A549 (cell line): ENCODE measurements around the gene ACBD7. TPM values are rescaled to one million over a fixed set of nuclear protein-coding genes. Genes with fewer than 3 reads are reported as not detected.

Experiments
- ATAC-seq, 2 experiments: fragments of 200-7000 bp in 1 of 2; fragments of >200 bp in 1 of 2; cut with Nextera tagmentation in 1 of 2; cut with Tn5 transposase in 1 of 2; 3 replicates each; pipeline versions ENCODE4 v1.8.0 to v1.9.1; 2018 to 2020; ENCODE audit warnings: mild to moderate bottlenecking in 1 of 2, moderate library complexity in 1 of 2
- CTCF ChIA-PET: fragments of 300-600 bp; sonication (Branson Sonifier 250); formaldehyde crosslinking; extraction: SDS; loops from one replicate; lab custom pipeline; 2021; ENCODE audit warnings: antibody characterized with exemption, inconsistent platforms; lab: Yijun Ruan, JAX
- POLR2A ChIA-PET: fragments of 350-600 bp; formaldehyde crosslinking; extraction: SDS; loops from one replicate; lab custom pipeline; 2021; ENCODE audit warnings: antibody characterized with exemption, inconsistent platforms; lab: Yijun Ruan, JAX
- DNase-seq, 2 experiments: peaks; one replicate each; pipeline versions ENCODE4 v3.0.0 to v3.0.0-alpha.2; 2011 to 2016; ENCODE audit warnings: low read depth in 1 of 2, low spot score in 1 of 2
- FAIRE-seq: peaks from 2 replicates; lab custom pipeline; 2011; peaks lifted over from hg19 to GRCh38; lab: Jason Lieb, UNC
- H3K27ac ChIP-seq, 2 experiments: fragments of >200 bp; sonication (Bioruptor Twin); formaldehyde crosslinking; 3 replicates each; pipeline ENCODE4 v1.5.1; 2016 to 2017
- H3K4me1 ChIP-seq: fragments of >200 bp; sonication (Bioruptor Twin); formaldehyde crosslinking; 3 replicates; pipeline ENCODE4 v1.6.1; 2016
- H3K4me2 ChIP-seq: fragments of >200 bp; sonication (Bioruptor Twin); formaldehyde crosslinking; 3 replicates; pipeline ENCODE4 v1.6.1; 2016
- H3K4me3 ChIP-seq: fragments of >200 bp; sonication (Bioruptor Twin); formaldehyde crosslinking; 3 replicates; pipeline ENCODE4 v1.5.1; 2016
- H3K9me3 ChIP-seq: fragments of >200 bp; sonication (Bioruptor Twin); formaldehyde crosslinking; 3 replicates; pipeline ENCODE4 v1.6.1; 2016
- BCL3 ChIP-seq: fragments of >200 bp; sonication (Bioruptor Twin); formaldehyde crosslinking; IDR thresholded peaks from 3 replicates; pipeline ENCODE4 v1.6.1; 2016
- BHLHE40 ChIP-seq: IDR thresholded peaks from 2 replicates; pipeline ENCODE4 v1.6.1; 2012; ENCODE audit warnings: low read depth, low read length, inconsistent platforms
- CBX2 ChIP-seq: fragments of 200-600 bp; sonication (generic); IDR thresholded peaks from 2 replicates; pipeline ENCODE4 v1.6.1; 2016; ENCODE audit warnings: low read depth, mild to moderate bottlenecking, borderline replicate concordance
- CHD4 ChIP-seq: fragments of 200-600 bp; sonication (generic); IDR thresholded peaks from 2 replicates; pipeline ENCODE4 v1.6.1; 2016; ENCODE audit warnings: antibody characterized with exemption, mild to moderate bottlenecking, borderline replicate concordance
- CTCF ChIP-seq: fragments of >200 bp; sonication (Bioruptor Twin); formaldehyde crosslinking; IDR thresholded peaks from 3 replicates; pipeline ENCODE4 v1.5.1; 2016
- HMGXB4 ChIP-seq: fragments of 250-450 bp; sonication (Bioruptor Pico); IDR thresholded peaks from 2 replicates; pipeline ENCODE4 v1.5.0; 2021; ENCODE audit warnings: mild to moderate bottlenecking, moderate library complexity, borderline replicate concordance
- HOXA7 ChIP-seq: fragments of 250-450 bp; sonication (Bioruptor Pico); IDR thresholded peaks from 2 replicates; pipeline ENCODE4 v1.5.0; 2020; ENCODE audit warnings: mild to moderate bottlenecking, moderate library complexity
- KDM5A ChIP-seq: fragments of 200-600 bp; sonication (generic); IDR thresholded peaks from 2 replicates; pipeline ENCODE4 v1.6.1; 2016; ENCODE audit warnings: antibody characterized with exemption, mild to moderate bottlenecking
- MAFK ChIP-seq: fragments of 450-650 bp; IDR thresholded peaks from 2 replicates; pipeline ENCODE4 v1.6.1; 2014; ENCODE audit not compliant: partially characterized antibody
- MAX ChIP-seq: IDR thresholded peaks from 2 replicates; pipeline ENCODE4 v1.6.1; 2012
- MAZ ChIP-seq: fragments of 150-350 bp; IDR thresholded peaks from 2 replicates; pipeline ENCODE4 v1.6.1; 2014; ENCODE audit warnings: antibody characterized with exemption, low read depth, low read length, borderline replicate concordance
- NPAS2 ChIP-seq: fragments of 250-450 bp; sonication (Bioruptor Pico); IDR thresholded peaks from 2 replicates; pipeline ENCODE4 v1.8.0; 2022; ENCODE audit warnings: mild to moderate bottlenecking, moderate library complexity, borderline replicate concordance
- NR3C1 ChIP-seq: fragments of >200 bp; sonication (Bioruptor Twin); formaldehyde crosslinking; IDR thresholded peaks from 3 replicates; pipeline ENCODE4 v1.6.1; 2017
- PBX3 ChIP-seq: IDR thresholded peaks from 2 replicates; pipeline ENCODE4 v1.6.1; 2012
- PHF8 ChIP-seq: fragments of 200-600 bp; sonication (generic); IDR thresholded peaks from 2 replicates; pipeline ENCODE4 v1.6.1; 2016; ENCODE audit warnings: low read depth, mild to moderate bottlenecking, antibody characterized with exemption, moderate library complexity, borderline replicate concordance
- POLR2A ChIP-seq: IDR thresholded peaks from 2 replicates; pipeline ENCODE4 v1.6.1; 2012; ENCODE audit warnings: mild to moderate bottlenecking, low read length
- POLR2AphosphoS2 ChIP-seq: conservative IDR thresholded peaks from 2 replicates; pipeline ENCODE4 v1.6.1; 2012; ENCODE audit warnings: low read length, improper control_type of control experiment, inconsistent platforms
- RAD21 ChIP-seq, 2 experiments: fragments of >200 bp in 1 of 2; sonication (Bioruptor Twin) in 1 of 2; formaldehyde crosslinking in 1 of 2; IDR thresholded peaks in 1 of 2; conservative IDR thresholded peaks in 1 of 2; 2 replicates in 1 of 2; 3 replicates in 1 of 2; pipeline ENCODE4 v1.6.1; 2012 to 2018; ENCODE audit warnings: inconsistent platforms in 1 of 2
- RCOR1 ChIP-seq: fragments of 150-350 bp; IDR thresholded peaks from 2 replicates; pipeline ENCODE4 v1.6.1; 2014; ENCODE audit warnings: antibody characterized with exemption, low read length, low read depth
- REST ChIP-seq: fragments of 200-600 bp; sonication (generic); IDR thresholded peaks from 2 replicates; pipeline ENCODE4 v1.6.1; 2016; ENCODE audit warnings: antibody characterized with exemption, mild to moderate bottlenecking, moderate library complexity
- RFX5 ChIP-seq: fragments of 450-650 bp; IDR thresholded peaks from 2 replicates; pipeline ENCODE4 v1.7.1; 2014; ENCODE audit warnings: antibody characterized with exemption, mild to moderate bottlenecking, moderate library complexity
- SREBF2 ChIP-seq: fragments of 450-650 bp; IDR thresholded peaks from 2 replicates; pipeline ENCODE4 v1.6.1; 2014; ENCODE audit warnings: mild to moderate bottlenecking, moderate library complexity
- USF2 ChIP-seq: fragments of 450-650 bp; IDR thresholded peaks from 2 replicates; pipeline ENCODE4 v1.6.1; 2014; ENCODE audit warnings: antibody characterized with exemption
- WGBS: methylation state at CpG from one replicate; pipeline ENCODE4 v1.1.6; 2017; ENCODE audit errors: missing lambda C conversion rate; 5-methylcytosine and 5-hydroxymethylcytosine counted together
- polyA plus RNA-seq, 4 experiments: library from polyadenylated mRNA; depleted of rRNA in 3 of 4; stranded (reverse); fragments of >200 nt; fragmentation: RNase III in 1 of 4; extraction: RNeasy Plus Mini Kit Qiagen cat#74134 plus additional on column Dnase treatment in 1 of 4; gene quantifications; 2 replicates in 3 of 4; 3 replicates in 1 of 4; pipeline ENCODE4 v1.2.3, GENCODE V29; 2011 to 2017

Gene ACBD7
- polyA plus RNA-seq, 2 of the 4 experiments (the other 2 are of a cell fraction) = 0.90 to 1.2 TPM

GRCh38 chr10:15091418-15091817 is 2.8 kb upstream of the ACBD7 start:
- H3K9me3 ChIP-seq = no peaks in the 10 kb centered on the region
- no peak overlapping the region for H3K4me2 ChIP-seq
- no peak for ATAC-seq
- no peak overlapping the region for H3K27ac ChIP-seq
- H3K4me1 ChIP-seq = peaks cover 4% of the 10 kb centered on the region; the same call in 1 of the 3 replicates
- CTCF ChIA-PET = interaction anchor here (0.8 to 3.1 kb wide), 3 partner anchors 9 to 15 kb away, joined by 3 to 8 read pairs (median 5); no protein-coding TSS in a partner anchor
- DNase-seq = no peak
- TF ChIP-seq PHF8 (no peak), USF2 (no peak), CHD4 (no peak), KDM5A (no peak), CTCF (no peak), POLR2AphosphoS2 (no peak), REST (no peak), RFX5 (no peak), MAFK (no peak), NPAS2 (no peak), HOXA7 (CRISPR knock-in tag) (no peak), BHLHE40 (no peak), BCL3 (no peak), PBX3 (no peak), MAZ (no peak), RCOR1 (no peak)
- TF ChIP-seq, all 56 proteins: peak for 0
- H3K4me3 ChIP-seq = no peak overlapping the region
- FAIRE-seq = no peak
- POLR2A ChIA-PET = no interaction called here
- WGBS = 68% methylated on average over 5 of the region's 5 CpGs

- no peaks in the 10 kb centered on the region for H3K9me3 ChIP-seq
- peak overlapping the region; percentile 33 for H3K4me3 ChIP-seq
- 17% methylated on average over 7 of the region's 7 CpGs for WGBS
- FAIRE-seq (no peak), ATAC-seq (peak; percentile 71 to 77), DNase-seq (peak; percentile 66 to 88)
- H3K27ac ChIP-seq = peak overlapping the region; percentile 30 to 50; a peak in 5 of 6 replicates
- POLR2A ChIA-PET = no interaction called here
- peaks cover 10% of the 10 kb centered on the region; the same call in 1 of the 3 replicates for H3K4me1 ChIP-seq
- CTCF ChIA-PET = interaction anchor here (1.3 kb wide), 1 partner anchor 126 kb away, joined by 3 read pairs; no protein-coding TSS in a partner anchor
- peak overlapping the region; percentile 68 for H3K4me2 ChIP-seq
- TF ChIP-seq SREBF2 = no peak
- TF ChIP-seq CBX2 = no peak
- TF ChIP-seq NR3C1 = no peak
- TF ChIP-seq POLR2A = no peak
- TF ChIP-seq RAD21 (conservative IDR thresholded peaks at IDR 0.05 in 1 of 2, IDR thresholded peaks at IDR 0.05 in 1 of 2) = 0 out of 5 replicates have a peak, but pooled peaks of 1 of the 2 experiments have one; percentile 16
- no peak for TF ChIP-seq MAFK
- no peak for TF ChIP-seq MAX
- TF ChIP-seq POLR2AphosphoS2 = no peak
- TF ChIP-seq PBX3 = no peak
- no peak for TF ChIP-seq BCL3
- no peak for TF ChIP-seq HMGXB4 (CRISPR knock-in tag)
Observed at GRCh38 chr10:15084502-15084922, 4.1 kb downstream of the ACBD7 start.
